Keratinocyte (primary cell): ENCODE results near the gene STAM2. TPM values are rescaled to one million over a fixed set of nuclear protein-coding genes. Genes with fewer than 3 reads are reported as not detected.
"Not testable (repeated sequence)": the region's sequence is repeated elsewhere in the genome, so short reads cannot be mapped to it uniquely, and the experiment has no call there.

Source experiments
- DNase-seq: peaks from one replicate; pipeline ENCODE4 v3.0.0-alpha.2; 2011; ENCODE audit warnings: low read depth, missing footprints, low spot score
- FAIRE-seq: peaks from 2 replicates; lab custom pipeline; 2011; peaks lifted over from hg19 to GRCh38; lab: Jason Lieb, UNC
- H2AFZ ChIP-seq: 2 replicates; pipeline ENCODE4 v1.6.0; 2012; ENCODE audit warnings: low read length, control low read depth, inconsistent platforms; ENCODE audit not compliant: control insufficient read depth
- H3K27ac ChIP-seq: 2 replicates; pipeline ENCODE4 v1.5.1; 2011; ENCODE audit warnings: low read length; ENCODE audit not compliant: control insufficient read depth, insufficient read depth
- H3K27me3 ChIP-seq: 3 replicates; pipeline ENCODE4 v1.6.0; 2011; ENCODE audit warnings: low read length; ENCODE audit not compliant: control insufficient read depth, insufficient read depth; ENCODE audit errors: extremely low read depth
- H3K36me3 ChIP-seq, 2 experiments: 2 replicates in 1 of 2; 3 replicates in 1 of 2; pipeline ENCODE4 v1.5.1; 2011; ENCODE audit warnings: low read length in 2 of 2, mild to moderate bottlenecking in 1 of 2; ENCODE audit not compliant: control insufficient read depth in 2 of 2, insufficient read depth in 2 of 2; ENCODE audit errors: extremely low read depth in 1 of 2
- H3K4me1 ChIP-seq: 3 replicates; pipeline ENCODE4 v1.5.1; 2011; ENCODE audit warnings: low read length; ENCODE audit not compliant: control insufficient read depth, insufficient read depth; ENCODE audit errors: extremely low read depth
- H3K4me2 ChIP-seq: 3 replicates; pipeline ENCODE4 v1.6.0; 2011; ENCODE audit warnings: low read depth, low read length; ENCODE audit not compliant: control insufficient read depth, insufficient read depth; ENCODE audit errors: extremely low read depth
- H3K4me3 ChIP-seq, 3 experiments: fragments of 200-600 bp in 1 of 3; sonication (generic) in 1 of 3; 2 replicates in 2 of 3; 3 replicates in 1 of 3; pipeline ENCODE4 v1.5.1; 2011 to 2016; ENCODE audit warnings: low read length in 3 of 3, mild to moderate bottlenecking in 3 of 3, control low read depth in 2 of 3, inconsistent platforms in 1 of 3, low read depth in 1 of 3, mixed read lengths in 1 of 3, mixed run types in 1 of 3, moderate library complexity in 1 of 3; ENCODE audit not compliant: control insufficient read depth in 2 of 3, insufficient read depth in 2 of 3; ENCODE audit errors: extremely low read depth in 1 of 3
- H3K79me2 ChIP-seq: 2 replicates; pipeline ENCODE4 v1.6.0; 2012; ENCODE audit warnings: low read length; ENCODE audit not compliant: control insufficient read depth, insufficient read depth
- H3K9ac ChIP-seq: 3 replicates; pipeline ENCODE4 v1.6.0; 2011; ENCODE audit warnings: low read length; ENCODE audit not compliant: control insufficient read depth, insufficient read depth; ENCODE audit errors: extremely low read depth
- H3K9me1 ChIP-seq: 3 replicates; pipeline ENCODE4 v1.6.0; 2011; ENCODE audit warnings: low read length; ENCODE audit not compliant: control insufficient read depth, insufficient read depth; ENCODE audit errors: extremely low read depth
- H3K9me3 ChIP-seq: 2 replicates; pipeline ENCODE4 v1.5.1; 2012; ENCODE audit warnings: low read depth, low read length; ENCODE audit not compliant: control insufficient read depth
- H4K20me1 ChIP-seq: 3 replicates; pipeline ENCODE4 v1.6.0; 2011; ENCODE audit warnings: low read length; ENCODE audit not compliant: control insufficient read depth, insufficient read depth; ENCODE audit errors: extremely low read depth
- CTCF ChIP-seq, 3 experiments: IDR thresholded peaks in 1 of 3; conservative IDR thresholded peaks in 1 of 3; optimal IDR thresholded peaks in 1 of 3; 2 replicates in 2 of 3; 3 replicates in 1 of 3; pipeline versions ENCODE3 to v1.5.1; 2011; ENCODE audit warnings: low read length in 3 of 3, mild to moderate bottlenecking in 3 of 3, moderate library complexity in 2 of 3, control low read depth in 1 of 3, inconsistent platforms in 1 of 3; ENCODE audit not compliant: insufficient read depth in 2 of 3; ENCODE audit errors: extremely low read depth in 1 of 3
- EZH2 ChIP-seq: IDR thresholded peaks from one replicate; pipeline ENCODE4 v1.6.1; 2012; ENCODE audit warnings: inconsistent platforms, mild to moderate bottlenecking, low read length, moderate library complexity
- dilution Hi-C: fragments of 300-500 bp; cut with MboI; formaldehyde crosslinking; loops from one replicate; pipeline ENCODE4 v1.7.0; 2020; ENCODE audit warnings: low sequenced_read_pairs; ENCODE audit not compliant: extremely low pct_ligation_motif_present
- polyA plus RNA-seq, 5 experiments: library from polyadenylated mRNA; depleted of rRNA in 3 of 5; stranded (reverse) in 3 of 5; stranded (forward) in 1 of 5; unstranded in 1 of 5; fragments of >200 nt; gene quantifications; 1 replicate in 1 of 5; 2 replicates in 3 of 5; 3 replicates in 1 of 5; pipeline versions ENCODE4 v1.2.1 to v1.2.3, GENCODE V29; 2011 to 2012; ENCODE audit warnings: missing spikeins in 2 of 5, low read depth in 1 of 5, low replicate concordance in 1 of 5

The STAM2 gene
- polyA plus RNA-seq, 1 donor (not counting 4 experiments of a cell fraction or from before 2014, with no cell fraction given), result 20.7 TPM

DNA sequence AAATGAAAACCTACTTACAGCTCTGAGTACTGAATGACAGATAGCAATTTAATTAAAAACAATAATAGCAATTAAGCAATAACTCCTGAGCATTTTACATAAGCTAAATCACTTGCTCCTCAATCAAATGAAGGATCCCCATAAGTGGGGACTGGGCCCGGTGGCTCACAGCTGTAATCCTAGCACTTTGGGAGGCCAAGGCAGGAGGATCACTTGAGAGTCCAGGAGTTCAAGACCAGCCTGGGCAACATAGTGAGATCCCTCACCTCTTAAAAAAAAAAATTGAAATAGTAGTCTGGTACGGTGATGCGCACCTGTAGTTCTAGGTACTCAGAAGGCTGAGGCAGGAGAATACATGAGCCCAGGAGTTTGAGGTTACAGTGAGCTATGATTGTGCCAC lies 13.4 kb downstream of the STAM2 start:
- Histone ChIP-seq H3K4me3 (no peak overlapping the region), H3K36me3 (no peaks in the 10 kb centered on the region), H3K9ac (no peak overlapping the region), H3K27me3 (no peaks in the 10 kb centered on the region), H3K9me3 (no peaks in the 10 kb centered on the region), H2AFZ (no peak overlapping the region), H4K20me1 (no peaks in the 10 kb centered on the region), H3K79me2 (peaks cover 44% of the 10 kb centered on the region), H3K4me2 (no peak overlapping the region), H3K27ac (no peak overlapping the region), H3K4me1 (peaks cover 1% of the 10 kb centered on the region), H3K9me1 (no peaks in the 10 kb centered on the region)
- no peak for FAIRE-seq
- DNase-seq, result no peak
- no peak for TF ChIP-seq EZH2
- TF ChIP-seq CTCF (optimal IDR thresholded peaks at IDR 0.05 in 1 of 3, IDR thresholded peaks at IDR 0.05 in 1 of 3, conservative IDR thresholded peaks at IDR 0.05 in 1 of 3; ENCODE audit: extremely low read depth in 1 of 3, insufficient read depth in 2 of 3, low read length in 3 of 3), result no peak
- dilution Hi-C loops, result no loop called here

DNA sequence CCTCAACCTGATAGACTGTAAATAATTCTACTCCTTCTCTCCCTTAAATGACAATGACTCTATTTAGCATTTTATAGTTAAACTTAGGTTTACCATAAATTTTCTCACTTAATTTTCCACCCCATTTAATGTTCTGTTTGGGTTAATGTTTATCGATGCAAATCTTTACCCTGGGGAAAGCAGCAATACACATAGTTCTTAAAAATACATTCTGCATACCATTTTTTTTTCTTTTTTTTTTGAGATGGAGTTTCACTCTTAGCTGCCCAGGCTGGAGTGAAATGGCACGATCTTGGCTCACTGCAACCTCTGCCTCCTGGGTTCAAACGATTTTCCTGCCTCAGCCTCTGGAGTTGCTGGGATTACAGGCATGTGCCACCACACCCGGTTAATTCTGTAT lies 14.0 kb downstream of the STAM2 start:
- Histone ChIP-seq H3K4me3 (no peak overlapping the region), H4K20me1 (no peaks in the 10 kb centered on the region), H3K36me3 (no peaks in the 10 kb centered on the region), H3K27me3 (no peaks in the 10 kb centered on the region), H2AFZ (no peak overlapping the region), H3K4me2 (no peak overlapping the region), H3K4me1 (no peaks in the 10 kb centered on the region), H3K9ac (no peak overlapping the region), H3K27ac (no peak overlapping the region), H3K9me1 (no peaks in the 10 kb centered on the region), H3K79me2 (peaks cover 45% of the 10 kb centered on the region), H3K9me3 (no peaks in the 10 kb centered on the region)
- TF ChIP-seq CTCF (optimal IDR thresholded peaks at IDR 0.05 in 1 of 3, IDR thresholded peaks at IDR 0.05 in 1 of 3, conservative IDR thresholded peaks at IDR 0.05 in 1 of 3; ENCODE audit: extremely low read depth in 1 of 3, insufficient read depth in 2 of 3, low read length in 3 of 3), result no peak
- TF ChIP-seq EZH2, result no peak
- DNase-seq (no peak), FAIRE-seq (no peak)
- dilution Hi-C loops, result no loop called here

DNA sequence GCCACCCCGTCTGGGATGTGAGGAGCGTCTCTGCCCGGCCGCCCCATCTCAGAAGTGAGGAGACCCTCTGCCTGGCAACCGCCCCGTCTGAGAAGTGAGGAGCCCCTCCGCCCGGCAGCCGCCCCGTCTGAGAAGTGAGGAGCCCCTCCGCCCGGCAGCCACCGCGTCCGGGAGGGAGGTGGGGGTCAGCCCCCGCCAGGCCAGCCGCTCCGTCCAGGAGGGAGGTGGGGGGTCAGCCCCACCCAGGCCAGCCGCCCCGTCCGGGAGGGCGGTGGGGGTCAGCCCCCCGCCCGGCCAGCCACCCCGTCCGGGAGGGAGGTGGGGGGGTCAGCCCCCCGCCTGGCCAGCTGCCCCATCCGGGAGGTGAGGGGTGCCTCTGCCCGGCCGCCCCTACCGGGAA lies 15.2 kb downstream of the STAM2 start:
- H3K36me3 ChIP-seq, dilution Hi-C loops, H3K9me1 ChIP-seq, H3K4me1 ChIP-seq, H3K4me3 ChIP-seq, H3K9ac ChIP-seq, H3K27me3 ChIP-seq, H2AFZ ChIP-seq, FAIRE-seq, DNase-seq, H3K9me3 ChIP-seq, H4K20me1 ChIP-seq, H3K4me2 ChIP-seq, H3K27ac ChIP-seq: not testable (repeated sequence)
- H3K79me2 ChIP-seq, result peaks cover 35% of the 10 kb centered on the region
